GM19395 (cell line): ENCODE measurements around the gene OGFOD3.
"Not testable (repeated sequence)": the region's sequence is repeated elsewhere in the genome, so short reads cannot be mapped to it uniquely, and the experiment has no call there.

Experiments used
- ATAC-seq: cut with Tn5 transposase; IDR thresholded peaks from one replicate; pipeline ENCODE4 v1.9.1; 2021; ENCODE audit warnings: mild to moderate bottlenecking, moderate library complexity; ENCODE audit not compliant: unreplicated experiment

Gene OGFOD3

DNA sequence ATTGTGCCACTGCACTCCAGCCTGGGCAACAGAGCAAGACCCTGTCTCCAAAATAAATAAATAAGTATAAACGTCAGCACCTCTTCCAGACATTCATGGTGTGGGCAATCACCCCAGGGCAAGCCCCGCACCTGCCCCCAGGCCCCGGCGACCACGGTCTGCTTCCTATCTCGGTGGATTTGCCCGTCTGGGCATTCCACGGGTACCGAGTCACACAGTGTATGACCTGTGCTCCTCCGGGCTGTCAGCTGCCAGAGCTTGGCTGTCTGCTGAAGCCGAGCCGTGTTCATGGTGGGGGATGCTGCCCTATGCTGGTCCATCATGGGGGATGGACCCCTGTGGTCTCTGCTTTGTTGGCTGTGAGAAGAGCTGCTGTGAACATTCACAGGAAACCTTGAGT, 16.7 kb upstream of the OGFOD3 start:
- no peak for ATAC-seq

DNA sequence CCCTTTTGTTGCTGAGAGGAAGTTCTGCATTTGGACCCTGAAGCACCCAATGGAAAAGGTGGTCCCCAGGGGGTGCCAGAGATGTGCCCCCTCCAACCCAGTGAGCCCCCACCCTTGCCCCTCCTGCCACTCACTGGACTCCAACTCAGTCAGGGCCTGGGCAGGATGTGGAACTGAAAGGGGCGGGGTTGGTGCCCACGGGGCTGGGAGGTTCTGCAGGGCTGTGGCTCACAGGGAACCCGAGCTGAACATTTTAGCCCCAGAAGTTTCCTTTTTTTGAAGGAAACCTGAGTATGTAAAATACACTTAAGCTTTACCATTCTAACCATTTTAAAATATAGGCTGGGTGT, 15.8 kb upstream of the OGFOD3 start:
- ATAC-seq = no peak

DNA sequence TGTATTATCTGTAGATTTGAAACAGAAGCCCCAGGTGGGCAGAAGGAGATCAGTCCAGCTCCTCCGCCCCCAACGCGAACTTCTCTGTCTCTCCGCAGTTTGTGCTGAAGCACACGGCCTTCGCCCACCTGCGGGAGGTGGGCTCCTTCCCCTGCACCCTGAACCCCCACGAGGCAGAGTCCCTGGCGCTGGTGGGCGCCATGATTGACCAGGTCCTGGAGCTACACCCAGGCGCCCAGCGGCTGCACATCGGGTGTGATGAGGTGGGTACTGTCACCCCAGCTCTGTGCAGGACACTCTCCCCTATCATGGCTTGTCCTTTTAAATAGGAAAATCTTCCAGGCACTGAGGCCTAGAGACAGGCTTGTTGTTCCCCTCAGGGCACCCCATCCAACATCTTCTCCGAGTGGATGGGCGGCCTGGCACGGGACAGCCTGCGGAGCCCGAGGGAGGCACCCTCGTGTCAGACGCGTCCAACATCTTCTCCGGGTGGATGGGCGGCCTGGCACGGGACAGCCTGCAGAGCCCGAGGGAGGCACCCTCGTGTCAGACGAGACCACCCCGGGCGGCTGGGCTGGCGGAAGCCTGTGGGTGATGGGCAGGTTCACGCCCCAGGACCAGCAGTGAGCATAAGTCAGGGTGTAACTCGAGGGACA, 15.3 kb upstream of the OGFOD3 start:
- ATAC-seq = no peak

DNA sequence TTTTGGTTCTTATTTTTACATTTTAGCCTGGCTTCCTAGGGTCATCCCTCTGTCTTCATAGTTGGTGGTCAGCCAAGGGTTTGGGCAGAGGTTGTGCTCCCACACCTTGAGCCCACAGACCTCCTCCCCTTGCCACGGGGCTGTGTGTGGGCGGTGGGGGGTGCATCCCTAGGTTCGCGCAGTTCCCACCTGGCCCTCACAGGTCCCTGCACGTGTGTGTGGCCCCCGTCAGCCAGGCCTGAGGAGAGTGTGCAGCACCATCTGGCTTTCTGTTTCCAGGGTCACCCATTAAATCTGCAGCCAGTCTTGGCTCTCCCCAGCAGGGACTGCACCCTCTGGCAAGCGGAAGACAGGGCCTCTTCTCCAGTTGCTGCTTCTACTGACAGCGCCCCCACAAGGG, 13.6 kb upstream of the OGFOD3 start:
- no peak for ATAC-seq

DNA sequence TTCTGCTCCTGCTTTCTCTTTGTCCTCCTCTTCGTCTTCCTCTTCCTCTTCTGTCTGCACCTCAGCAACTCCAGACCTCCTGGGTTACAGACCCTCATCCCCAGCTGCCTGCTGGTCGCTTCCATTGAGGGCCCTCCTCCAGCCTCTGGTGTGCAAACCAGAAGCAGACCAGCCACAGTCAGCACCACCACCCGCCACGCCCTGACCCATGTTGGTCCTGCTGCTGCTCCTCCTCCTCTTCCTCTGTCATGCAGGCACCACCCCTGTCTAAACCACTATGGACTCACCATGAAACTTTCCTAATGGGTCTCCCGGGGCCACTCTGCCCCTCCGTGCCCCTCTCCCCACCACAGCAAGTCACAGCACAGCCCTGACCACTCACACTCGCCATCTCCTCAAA, 11.4 kb upstream of the OGFOD3 start:
- ATAC-seq = no peak

DNA sequence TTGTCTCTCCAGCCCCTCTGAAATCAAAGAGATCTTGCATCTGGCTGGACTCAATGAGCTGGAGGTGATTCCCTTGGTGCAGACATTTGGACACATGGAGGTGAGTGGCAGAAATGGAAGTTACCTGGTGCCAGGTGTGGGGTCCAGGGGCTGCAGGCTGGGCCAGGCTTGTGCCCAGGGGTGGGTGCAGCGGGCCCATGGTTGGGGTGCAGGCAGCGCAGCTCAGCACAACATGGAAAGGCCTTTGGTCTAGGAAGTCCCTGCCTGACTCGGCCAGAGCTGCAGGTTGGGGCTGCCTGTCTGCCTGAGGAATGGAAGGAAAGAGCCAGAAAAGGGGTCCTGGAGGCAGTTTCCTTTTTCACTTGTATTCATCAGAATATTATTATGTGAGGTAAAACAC, 10.2 kb upstream of the OGFOD3 start:
- ATAC-seq = no peak

DNA sequence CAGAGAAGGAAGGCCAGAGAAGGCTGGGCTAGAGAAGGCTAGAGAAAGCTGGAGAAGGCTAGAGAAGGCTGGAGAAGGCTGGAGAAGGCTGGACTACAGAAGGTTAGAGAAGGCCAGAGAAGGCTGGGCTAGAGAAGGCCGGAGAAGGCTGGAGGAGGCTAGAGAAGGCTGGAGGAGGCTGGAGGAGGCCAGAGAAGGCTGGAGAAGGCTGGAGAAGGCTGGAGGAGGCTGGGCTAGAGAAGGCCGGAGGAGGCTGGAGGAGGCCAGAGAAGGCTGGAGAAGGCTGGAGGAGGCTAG, 6.4 kb upstream of the OGFOD3 start:
- no peak for ATAC-seq

DNA sequence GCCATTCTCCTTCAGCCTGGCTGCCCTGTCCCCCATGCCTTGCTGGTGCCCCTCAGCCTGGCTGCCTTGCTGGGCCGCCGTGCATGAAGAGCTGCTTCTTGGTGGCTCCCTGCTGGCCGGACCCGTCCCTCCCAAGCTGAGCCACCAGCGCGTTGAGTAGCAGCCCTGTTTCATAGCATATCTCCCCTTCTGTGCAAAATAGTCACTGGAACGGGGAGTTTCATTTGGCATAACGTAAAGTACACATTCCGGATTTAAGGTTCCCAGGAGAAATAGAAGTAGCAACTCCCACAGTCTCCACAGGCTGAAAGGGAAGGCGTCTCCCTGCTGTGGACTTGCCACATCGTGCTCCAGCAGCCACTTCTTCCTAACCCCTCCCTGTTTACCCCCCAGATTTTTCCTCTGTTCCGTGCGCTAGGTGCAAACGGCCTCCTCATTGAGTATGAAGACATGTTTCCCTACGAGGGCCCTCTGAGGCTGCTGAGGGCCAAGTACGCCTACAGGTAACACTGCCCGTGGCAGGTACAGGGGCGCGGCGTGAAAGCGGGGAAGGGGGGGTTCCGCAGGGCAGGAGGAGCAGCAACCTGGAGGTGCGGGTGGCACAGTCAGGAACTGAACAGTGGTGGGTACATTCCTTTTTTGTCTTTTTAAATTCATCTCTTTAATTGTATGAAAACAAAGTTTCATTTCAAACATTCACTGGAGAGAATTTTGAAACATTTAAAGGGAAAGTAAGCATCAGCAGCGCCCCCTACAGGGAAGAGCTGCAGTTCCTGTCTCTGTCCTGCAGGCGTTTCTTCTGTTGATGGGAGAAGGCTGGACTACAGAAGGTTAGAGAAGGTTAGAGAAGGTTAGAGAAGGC, 5.8 kb upstream of the OGFOD3 start:
- no peak for ATAC-seq

DNA sequence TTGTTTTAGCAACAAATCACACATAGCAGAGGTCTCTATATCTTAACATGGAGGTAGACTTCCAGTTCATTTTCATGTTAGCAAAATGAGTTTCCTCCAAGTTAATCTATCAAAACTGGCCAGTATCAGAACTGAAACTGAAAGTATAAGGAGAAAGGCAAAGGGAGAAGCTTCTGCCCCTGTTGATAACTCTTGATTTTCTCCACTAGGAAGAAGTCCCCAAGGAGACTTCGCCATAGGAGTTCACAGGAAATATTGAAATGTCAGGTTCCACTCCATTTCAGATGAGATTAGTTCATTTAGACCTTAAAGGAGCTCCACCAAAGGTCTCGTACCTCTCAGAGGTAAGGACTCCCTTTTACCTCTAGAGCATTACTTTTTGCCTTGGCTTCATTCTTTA, 1.2 kb upstream of the OGFOD3 start:
- no peak for ATAC-seq

DNA sequence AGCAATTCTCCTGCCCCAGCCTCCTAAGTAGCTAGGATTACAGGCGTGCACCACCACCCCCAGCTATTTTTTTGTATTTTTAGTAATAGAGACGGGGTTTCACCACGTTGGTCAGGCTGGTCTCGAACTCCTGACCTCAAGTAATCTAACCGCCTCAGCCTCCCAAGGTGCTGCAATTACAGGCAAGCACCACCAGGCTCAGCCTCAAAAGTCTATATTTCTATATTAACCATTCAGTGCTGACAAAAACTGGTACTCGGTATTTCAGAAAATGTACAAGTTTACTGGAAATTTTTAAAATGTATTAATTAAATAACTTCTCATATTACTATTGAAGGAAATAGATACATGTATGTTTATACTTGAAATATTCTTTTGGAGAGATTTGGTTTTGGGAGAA, 1.6 kb downstream of the OGFOD3 start:
- no peak for ATAC-seq

DNA sequence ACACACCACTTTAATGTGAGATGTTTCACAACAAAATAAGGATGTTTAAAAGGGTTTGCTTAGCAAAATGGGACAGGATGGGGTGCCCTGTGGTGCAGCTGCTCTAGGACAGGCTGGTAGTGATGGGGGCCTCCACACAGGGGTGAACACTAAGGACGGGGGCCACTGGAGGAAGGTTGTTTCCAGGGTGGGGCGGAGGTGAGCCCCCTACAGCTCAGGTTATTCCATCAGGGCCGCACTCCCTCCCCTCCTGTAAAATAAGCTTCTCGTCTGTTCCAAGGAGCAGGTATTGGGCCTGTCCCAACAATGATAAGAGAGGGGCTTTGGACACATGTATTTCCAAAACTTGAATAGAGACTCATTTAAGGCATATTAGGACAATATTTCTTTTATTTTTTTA, 2.1 kb downstream of the OGFOD3 start:
- no peak for ATAC-seq

DNA sequence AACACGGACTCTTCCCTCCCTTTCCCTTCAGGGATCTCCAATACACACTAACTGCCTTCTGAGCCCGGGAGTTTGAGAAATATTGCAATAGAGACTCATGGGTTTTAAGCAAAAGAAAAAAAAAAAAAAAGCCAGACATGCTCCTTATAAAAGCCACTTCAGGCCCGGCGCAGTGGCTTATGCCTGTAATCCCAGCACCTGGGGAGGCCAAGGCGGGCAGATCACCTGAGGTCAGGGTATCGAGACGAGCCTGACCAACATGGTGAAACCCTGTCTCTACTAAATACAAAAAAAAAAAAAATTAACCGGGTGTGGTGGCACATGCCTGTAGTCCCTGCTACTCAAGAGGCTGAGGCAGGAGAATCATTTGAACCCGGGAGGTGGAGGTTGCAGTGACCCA, 2.6 kb downstream of the OGFOD3 start:
- no peak for ATAC-seq

DNA sequence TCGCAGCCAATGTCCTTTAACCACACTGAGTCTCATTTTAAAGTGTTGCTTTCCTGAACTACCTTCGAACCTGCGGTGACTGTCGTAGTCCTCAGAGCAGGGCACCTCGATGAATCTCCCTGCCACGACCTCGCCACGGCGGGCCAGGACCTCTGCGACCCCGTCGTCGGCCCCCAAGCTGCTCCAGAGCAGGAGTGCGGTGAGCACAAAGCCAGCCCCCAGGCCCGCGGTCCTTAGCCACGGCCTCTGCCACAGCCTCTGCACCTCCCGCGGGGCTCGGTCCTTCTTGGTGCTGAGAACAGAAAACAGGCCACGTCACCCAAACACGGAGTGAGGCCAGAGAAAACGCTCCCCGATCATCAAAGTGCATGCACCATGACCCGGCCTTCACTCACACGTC, 3.0 kb downstream of the OGFOD3 start:
- ATAC-seq = no peak

DNA sequence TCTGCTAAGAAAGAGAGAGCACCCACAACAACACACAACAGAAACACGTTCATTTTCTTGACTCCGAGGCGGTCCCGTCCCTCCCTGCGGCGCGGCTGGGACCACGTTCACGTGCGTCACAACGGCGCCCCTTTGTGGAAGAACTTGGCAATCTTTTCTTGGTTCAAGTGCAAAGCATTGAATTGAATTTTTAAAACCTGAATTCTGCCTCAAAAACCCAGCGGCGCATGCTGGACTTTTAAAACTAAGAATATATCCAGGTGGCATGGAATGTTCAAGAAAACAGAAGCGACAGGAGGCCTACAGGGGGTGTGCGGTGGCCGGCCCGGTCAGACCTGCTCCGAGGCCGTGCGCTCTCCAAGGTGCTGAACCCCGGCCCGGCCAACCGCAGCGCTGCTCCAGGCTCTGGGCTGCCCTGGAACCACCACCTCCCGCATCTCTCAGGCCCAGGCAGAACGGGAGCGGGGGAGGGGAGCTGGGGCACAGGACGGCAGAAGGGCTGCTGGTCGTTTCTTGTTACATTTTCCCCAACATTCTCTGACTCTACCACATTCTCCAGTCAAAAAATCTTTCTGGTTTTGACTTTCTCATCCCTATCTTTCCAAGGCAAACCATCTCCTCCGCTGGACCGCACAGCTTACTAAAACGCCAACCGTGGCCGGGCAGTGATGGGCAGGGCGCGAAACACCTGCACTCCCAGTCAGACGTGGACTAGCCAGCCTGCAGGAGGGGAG, 3.7 kb downstream of the OGFOD3 start:
- no peak for ATAC-seq

DNA sequence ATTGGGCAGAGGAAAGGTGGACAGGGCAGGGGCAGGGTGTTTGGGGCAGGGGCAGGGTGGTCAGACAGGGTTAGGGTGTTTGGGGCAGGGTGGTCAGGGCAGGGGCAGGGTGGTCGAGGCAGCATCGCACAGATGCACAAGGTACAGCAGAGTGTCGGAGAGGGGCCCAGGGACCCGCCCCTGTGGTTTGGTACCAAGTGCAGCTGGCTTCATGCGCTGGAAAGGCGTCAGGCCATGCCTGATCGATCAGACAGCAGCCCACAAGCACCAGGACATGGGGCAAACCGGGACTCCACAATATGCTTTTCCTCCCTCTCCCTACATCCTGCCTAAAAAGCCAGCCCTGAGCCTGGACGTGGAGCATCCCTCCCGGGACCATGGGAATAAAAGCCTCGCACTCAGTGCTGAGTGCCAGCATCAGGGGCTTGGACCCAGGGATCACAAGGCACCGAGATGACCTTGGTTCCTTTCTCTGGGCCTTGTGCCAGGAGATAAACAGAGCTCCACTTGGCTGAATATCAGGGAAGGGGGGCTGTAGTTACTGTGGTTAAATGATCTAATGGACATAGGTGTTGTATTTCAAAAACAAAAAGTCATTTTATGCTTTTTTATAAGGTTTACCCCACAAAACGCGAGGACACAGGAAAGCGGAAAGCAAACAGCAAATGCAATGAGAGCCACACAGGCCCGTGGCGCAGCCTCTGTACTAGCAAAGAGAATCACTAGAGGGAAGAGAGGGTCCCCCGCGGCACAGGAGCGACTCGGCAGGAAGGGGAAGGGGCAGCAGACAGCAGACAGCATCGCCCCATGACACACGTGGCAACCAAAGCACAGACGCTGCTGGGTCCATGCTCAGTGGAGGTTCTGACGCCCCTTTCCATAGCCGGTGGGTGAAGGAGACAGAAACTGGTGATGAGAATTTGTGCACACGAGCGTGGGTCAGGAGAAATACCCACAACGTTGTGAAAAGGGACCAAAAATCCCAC, 5.6 kb downstream of the OGFOD3 start:
- no peak for ATAC-seq

DNA sequence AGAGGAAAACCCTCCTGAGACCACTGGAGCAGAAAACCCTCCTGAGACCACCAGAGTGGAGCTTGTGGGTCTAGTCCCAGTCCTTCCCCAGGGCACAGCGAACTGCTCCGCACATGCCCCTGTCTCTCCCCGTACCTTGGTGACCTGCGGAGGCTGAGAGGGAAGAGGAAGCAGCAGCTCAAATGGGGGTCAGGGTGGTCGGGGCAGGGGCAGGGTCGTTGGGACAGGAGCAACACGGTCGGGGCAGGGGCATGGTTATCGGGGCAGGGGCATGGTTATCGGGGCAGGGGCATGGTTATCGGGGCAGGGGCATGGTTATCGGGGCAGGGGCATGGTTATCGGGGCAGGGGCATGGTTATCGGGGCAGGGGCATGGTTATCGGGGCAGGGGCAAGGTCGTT, 6.3 kb downstream of the OGFOD3 start:
- not testable (repeated sequence) for ATAC-seq

DNA sequence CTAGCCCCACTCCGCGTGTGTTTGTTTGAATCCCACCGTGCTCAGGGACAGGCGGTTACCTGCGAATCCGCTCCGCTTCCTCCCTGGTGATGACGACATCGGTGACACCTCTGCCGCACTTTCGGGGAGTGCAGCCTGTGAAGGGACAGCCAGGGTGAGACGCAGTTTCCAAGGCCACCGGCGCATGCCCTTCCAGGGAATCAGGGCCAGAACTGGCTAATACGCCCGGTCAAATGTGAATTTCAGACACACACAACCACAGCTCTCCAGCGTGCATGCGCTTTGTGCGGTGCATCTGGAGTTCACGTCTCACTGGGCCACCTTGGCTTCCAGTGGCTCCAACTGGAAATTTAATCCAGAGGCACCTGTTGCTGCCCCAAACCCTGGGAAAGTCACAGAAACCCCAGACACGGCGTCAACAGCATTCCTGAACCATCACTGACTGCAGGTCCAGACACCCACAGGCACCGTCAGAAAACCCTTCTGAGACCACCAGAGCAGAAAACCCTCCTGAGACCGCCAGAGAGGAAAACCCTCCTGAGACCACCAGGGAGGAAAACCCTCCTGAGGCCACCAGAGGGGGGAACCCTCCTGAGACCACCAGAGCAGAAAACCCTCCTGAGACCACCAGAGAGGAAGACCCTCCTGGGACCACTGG, 6.9 kb downstream of the OGFOD3 start:
- ATAC-seq = no peak

DNA sequence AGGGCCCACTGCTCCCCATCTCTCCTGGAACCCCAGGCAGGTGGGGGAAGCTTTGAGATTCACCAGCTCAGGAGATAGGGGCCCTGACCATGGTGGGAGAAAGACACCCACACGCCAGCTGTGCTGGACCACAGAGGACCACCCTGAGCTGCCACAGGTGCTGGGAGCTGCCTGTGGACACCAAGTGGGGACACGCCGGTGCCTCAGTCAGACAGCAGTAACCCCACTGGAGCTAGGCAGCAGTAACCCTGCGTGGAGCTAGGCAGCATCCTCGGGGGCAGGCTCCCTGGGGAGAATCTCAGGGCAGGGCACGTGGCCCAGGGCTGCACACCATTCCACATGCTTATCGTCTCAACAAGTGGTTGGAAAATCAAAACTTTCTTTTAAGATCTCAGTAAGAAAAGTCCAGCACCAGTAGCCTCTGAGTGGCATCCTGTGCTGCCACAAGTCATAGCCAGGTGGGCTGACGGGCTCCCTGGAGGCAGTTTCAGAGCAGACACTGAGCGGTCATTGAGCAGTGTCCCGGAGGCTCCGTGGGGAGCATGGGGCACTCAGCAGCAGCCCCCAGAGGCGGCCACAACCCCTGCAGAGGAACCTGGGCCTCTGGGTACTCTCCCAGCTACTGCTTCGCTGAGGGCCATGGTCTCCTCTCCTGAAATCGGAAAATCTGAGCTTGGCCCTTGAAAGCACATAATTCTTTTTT, 8.2 kb downstream of the OGFOD3 start:
- ATAC-seq = no peak

DNA sequence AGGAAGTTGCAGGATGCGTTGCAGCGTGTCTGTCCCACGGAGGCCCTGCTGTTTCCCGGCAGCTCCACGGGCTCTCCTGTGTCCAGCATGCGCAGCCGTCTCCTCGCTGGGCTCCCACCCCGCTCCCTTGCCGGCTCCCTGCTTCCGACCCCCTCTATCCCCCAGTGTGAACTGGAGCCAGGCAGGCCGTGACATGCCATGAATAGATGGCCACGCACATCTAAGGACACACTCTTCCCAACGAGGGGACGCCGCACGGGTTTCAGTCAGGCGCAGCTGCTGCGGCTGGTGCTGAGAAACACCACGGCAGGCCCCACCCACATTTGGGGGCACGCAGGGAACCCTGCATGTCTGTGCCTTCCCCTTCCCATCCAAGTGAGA, 9.5 kb downstream of the OGFOD3 start:
- ATAC-seq = no peak
